Activated naive CD8-positive, alpha-beta T cell (primary cell): ENCODE results near the gene WNT7B.
"Not testable (repeated sequence)": the region's sequence is repeated elsewhere in the genome, so short reads cannot be mapped to it uniquely, and the experiment has no call there.

Source experiments
- H3K27ac Mint-ChIP-seq: one replicate; pipeline ENCODE4 v1.8.0; 2021; ENCODE audit warnings: mixed read lengths
- H3K27me3 Mint-ChIP-seq: one replicate; pipeline ENCODE4 v1.8.0; 2021; ENCODE audit warnings: mixed read lengths
- H3K36me3 Mint-ChIP-seq: one replicate; pipeline ENCODE4 v1.8.0; 2021; ENCODE audit warnings: mixed read lengths
- H3K4me1 Mint-ChIP-seq: one replicate; pipeline ENCODE4 v1.8.0; 2021; ENCODE audit warnings: low read depth, mixed read lengths
- H3K4me3 Mint-ChIP-seq: one replicate; pipeline ENCODE4 v1.8.0; 2021; ENCODE audit warnings: mild to moderate bottlenecking, mixed read lengths
- H3K9me3 Mint-ChIP-seq: one replicate; pipeline ENCODE4 v1.8.0; 2021; ENCODE audit warnings: low read depth, mixed read lengths

WNT7B gene

DNA sequence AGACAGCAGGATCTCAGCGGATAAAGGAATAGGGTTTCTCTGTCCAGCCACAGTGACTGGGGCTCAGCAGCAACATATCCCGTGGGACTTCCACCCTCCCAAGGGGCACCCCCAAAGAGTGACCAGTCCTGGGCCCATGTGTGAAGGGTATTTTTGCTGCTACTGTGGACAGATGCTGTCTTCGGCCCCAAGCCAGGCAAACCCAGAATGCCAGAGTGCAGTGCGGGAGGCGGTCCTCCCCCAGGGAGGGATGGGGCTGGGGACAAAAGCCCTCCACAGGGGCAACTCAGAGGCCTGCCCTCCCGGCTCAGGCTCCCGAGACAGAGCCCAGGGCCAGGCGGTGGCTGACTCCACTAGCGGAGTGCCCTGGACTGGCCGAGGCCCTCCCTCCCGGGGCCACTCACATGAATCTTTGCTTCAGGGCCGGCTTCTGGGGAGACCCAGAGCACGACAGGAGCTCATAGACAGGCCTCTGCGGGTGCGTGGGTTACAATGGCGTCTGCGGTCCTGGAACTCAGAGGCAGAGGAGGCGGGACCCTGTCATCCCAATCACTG is 34.7 kb upstream of the WNT7B start:
- Mint-ChIP-seq H3K4me1 (peaks cover 3% of the 10 kb centered on the region), H3K27ac (no peak overlapping the region), H3K4me3 (no peak overlapping the region), H3K9me3 (peaks cover 4% of the 10 kb centered on the region), H3K36me3 (no peaks in the 10 kb centered on the region), H3K27me3 (no peaks in the 10 kb centered on the region)

GRCh38 chr22:46010951-46011626 is 34.1 kb upstream of the WNT7B start:
- peaks cover 4% of the 10 kb centered on the region for H3K9me3 Mint-ChIP-seq
- no peaks in the 10 kb centered on the region for H3K27me3 Mint-ChIP-seq
- no peak overlapping the region for H3K4me3 Mint-ChIP-seq
- peaks cover 6% of the 10 kb centered on the region for H3K4me1 Mint-ChIP-seq
- no peak overlapping the region for H3K27ac Mint-ChIP-seq
- no peaks in the 10 kb centered on the region for H3K36me3 Mint-ChIP-seq

GRCh38 chr22:46010207-46010867 is 33.4 kb upstream of the WNT7B start:
- Mint-ChIP-seq H3K9me3 (peaks cover 4% of the 10 kb centered on the region), H3K4me3 (no peak overlapping the region), H3K27ac (no peak overlapping the region), H3K4me1 (peaks cover 9% of the 10 kb centered on the region), H3K36me3 (no peaks in the 10 kb centered on the region), H3K27me3 (no peaks in the 10 kb centered on the region)

DNA sequence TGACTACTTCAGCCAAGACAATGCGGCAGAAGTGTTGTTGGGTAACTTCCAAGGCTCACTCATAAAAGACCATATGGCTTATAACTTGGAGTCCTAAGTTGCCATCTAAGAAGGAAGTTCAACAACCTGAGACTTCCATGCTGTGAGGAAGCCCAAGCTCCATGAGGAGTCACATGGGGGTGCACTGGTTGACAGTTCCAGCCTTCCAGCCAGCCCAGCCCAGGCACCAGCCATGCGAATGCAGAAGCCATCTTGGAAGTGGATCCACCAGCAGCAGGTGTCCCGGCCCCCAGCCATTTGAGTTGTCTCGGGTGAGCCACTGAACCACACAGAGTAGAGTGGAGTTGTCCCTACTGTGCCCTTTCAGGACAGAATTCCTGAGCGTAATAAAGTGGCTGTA is 32.8 kb upstream of the WNT7B start:
- H3K27me3 Mint-ChIP-seq, result no peaks in the 10 kb centered on the region
- H3K4me3 Mint-ChIP-seq, result no peak overlapping the region
- no peak overlapping the region for H3K27ac Mint-ChIP-seq
- peaks cover 10% of the 10 kb centered on the region for H3K4me1 Mint-ChIP-seq
- H3K9me3 Mint-ChIP-seq, result peaks cover 4% of the 10 kb centered on the region
- H3K36me3 Mint-ChIP-seq, result no peaks in the 10 kb centered on the region

GRCh38 chr22:46008836-46009596 is 32.1 kb upstream of the WNT7B start:
- H3K4me3 Mint-ChIP-seq, result no peak overlapping the region
- H3K9me3 Mint-ChIP-seq, result peaks cover 4% of the 10 kb centered on the region
- H3K27me3 Mint-ChIP-seq, result no peaks in the 10 kb centered on the region
- no peaks in the 10 kb centered on the region for H3K36me3 Mint-ChIP-seq
- H3K27ac Mint-ChIP-seq, result no peak overlapping the region
- peaks cover 17% of the 10 kb centered on the region for H3K4me1 Mint-ChIP-seq

- Mint-ChIP-seq H3K36me3 (no peaks in the 10 kb centered on the region), H3K27ac (no peak overlapping the region), H3K9me3 (peaks cover 4% of the 10 kb centered on the region), H3K27me3 (no peaks in the 10 kb centered on the region), H3K4me3 (no peak overlapping the region), H3K4me1 (peaks cover 19% of the 10 kb centered on the region)
Observed at GRCh38 chr22:46008291-46008690, 31.3 kb upstream of the WNT7B start.

- no peak overlapping the region for H3K4me3 Mint-ChIP-seq
- no peaks in the 10 kb centered on the region for H3K36me3 Mint-ChIP-seq
- H3K27me3 Mint-ChIP-seq, result no peaks in the 10 kb centered on the region
- H3K4me1 Mint-ChIP-seq, result peaks cover 16% of the 10 kb centered on the region
- no peak overlapping the region for H3K27ac Mint-ChIP-seq
- peaks cover 4% of the 10 kb centered on the region for H3K9me3 Mint-ChIP-seq
Observed at GRCh38 chr22:46007848-46008261, 30.9 kb upstream of the WNT7B start.

DNA sequence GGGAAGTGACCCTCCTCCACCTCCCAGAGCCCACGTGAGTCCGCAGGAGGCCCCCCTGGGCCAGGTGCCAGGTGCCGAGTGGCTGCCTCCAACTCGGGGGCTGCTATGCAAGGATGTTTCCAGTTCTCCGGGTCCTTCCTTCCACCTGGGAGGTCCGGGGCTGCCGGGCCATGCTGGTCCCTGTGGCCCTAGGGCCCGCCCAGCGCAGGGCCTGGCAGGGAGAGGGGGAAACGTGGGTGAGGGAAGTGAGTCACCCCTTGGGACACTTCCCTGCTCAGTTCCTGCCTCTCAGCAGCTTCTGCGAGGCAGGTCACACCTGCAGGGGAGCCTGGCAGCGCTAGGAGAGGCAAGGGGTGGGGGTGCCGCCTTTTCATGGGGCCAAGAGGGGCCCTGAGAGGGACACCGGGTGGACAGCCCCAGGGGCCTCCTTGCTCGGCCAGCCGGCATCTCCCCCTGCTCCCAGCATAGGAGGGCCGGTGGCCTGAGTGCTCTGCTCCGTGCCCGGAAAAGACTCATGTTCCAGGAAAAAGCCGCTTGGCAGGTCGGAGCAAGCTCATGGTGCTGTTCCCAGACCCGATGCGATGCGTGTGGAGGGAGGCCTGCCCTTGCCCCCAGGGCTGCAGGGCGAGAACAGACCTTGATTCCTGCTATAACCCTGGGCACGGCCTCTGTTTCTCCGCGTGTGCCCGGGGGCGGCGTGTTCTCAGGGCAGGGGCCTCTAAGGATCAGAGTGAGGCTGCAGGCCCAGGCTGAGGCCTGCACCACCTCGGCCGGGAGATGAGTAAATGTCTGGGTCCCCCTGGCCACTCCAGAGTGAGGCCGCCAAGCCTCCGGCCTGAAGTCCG is 30.3 kb upstream of the WNT7B start:
- no peaks in the 10 kb centered on the region for H3K36me3 Mint-ChIP-seq
- no peak overlapping the region for H3K4me3 Mint-ChIP-seq
- H3K4me1 Mint-ChIP-seq, result peaks cover 16% of the 10 kb centered on the region
- H3K9me3 Mint-ChIP-seq, result peaks cover 4% of the 10 kb centered on the region
- H3K27ac Mint-ChIP-seq, result no peak overlapping the region
- no peaks in the 10 kb centered on the region for H3K27me3 Mint-ChIP-seq

DNA sequence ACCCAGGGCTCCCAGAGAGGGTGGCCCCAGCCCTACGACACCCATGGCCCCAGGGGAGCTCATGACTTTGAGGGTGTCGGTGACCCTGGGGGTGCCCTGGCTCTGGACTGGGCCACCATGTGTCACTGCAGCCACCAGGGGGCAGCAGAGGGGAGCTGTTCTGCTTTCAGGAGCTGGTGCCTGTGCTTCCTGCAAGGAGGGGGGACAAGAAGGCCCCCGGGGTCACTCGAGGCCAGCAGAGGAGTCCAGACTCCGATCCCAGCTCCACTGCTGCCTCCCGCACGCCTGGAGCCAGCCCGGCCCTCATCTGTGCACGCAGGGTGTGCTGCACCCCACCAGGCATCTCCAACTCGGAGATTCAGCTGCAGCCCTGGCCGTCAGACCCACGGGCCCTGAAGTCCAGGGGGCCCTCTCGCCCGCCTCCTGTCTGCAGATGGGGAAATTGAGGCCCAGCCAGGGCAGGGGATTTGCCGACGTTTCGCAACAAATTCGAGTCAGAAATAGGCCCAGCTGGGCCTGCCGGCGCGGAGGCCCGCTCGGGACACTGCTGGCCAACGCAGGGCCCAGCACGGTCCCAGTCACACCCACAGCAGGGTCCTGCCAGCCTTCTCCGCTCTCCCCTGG is 29.5 kb upstream of the WNT7B start:
- H3K36me3 Mint-ChIP-seq, result no peaks in the 10 kb centered on the region
- H3K27me3 Mint-ChIP-seq, result no peaks in the 10 kb centered on the region
- H3K4me3 Mint-ChIP-seq, result no peak overlapping the region
- no peak overlapping the region for H3K27ac Mint-ChIP-seq
- H3K9me3 Mint-ChIP-seq, result peaks cover 4% of the 10 kb centered on the region
- H3K4me1 Mint-ChIP-seq, result peaks cover 16% of the 10 kb centered on the region

DNA sequence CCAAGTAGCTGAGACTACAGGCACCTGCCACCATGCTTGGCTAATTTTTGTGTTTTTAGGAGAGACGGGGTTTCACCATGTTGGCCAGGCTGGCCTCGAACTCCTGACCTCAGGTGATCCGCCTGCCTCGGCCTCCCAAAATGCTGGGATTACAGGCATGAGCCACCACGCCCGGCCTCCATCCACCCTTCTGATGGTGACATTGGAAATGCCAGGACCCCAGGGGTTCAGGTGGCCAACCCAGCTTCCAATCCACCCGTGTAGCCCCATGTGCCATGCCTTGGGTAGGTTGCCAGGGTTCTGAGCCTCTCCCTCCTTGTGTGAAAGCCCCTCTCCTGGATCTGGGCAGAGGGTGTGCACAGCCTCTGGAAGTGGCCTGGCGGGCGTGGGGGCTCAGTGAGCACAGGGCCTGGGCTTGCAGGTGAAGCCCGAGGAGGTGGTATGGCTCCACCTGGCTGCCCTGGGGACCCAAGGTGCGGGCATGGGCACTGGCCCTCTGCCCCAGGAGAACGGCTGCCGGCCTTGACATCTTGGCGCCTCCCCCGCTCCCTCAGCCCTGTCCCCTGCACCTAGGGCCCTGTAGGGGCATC is 28.2 kb upstream of the WNT7B start:
- H3K9me3 Mint-ChIP-seq, H3K27ac Mint-ChIP-seq, H3K36me3 Mint-ChIP-seq, H3K27me3 Mint-ChIP-seq, H3K4me3 Mint-ChIP-seq: not testable (repeated sequence)
- peaks cover 16% of the 10 kb centered on the region for H3K4me1 Mint-ChIP-seq

GRCh38 chr22:46004105-46004866 is 27.3 kb upstream of the WNT7B start:
- H3K27me3 Mint-ChIP-seq, result no peaks in the 10 kb centered on the region
- peak overlapping the region; percentile 47 for H3K4me3 Mint-ChIP-seq
- H3K36me3 Mint-ChIP-seq, result no peaks in the 10 kb centered on the region
- H3K9me3 Mint-ChIP-seq, result peaks cover 2% of the 10 kb centered on the region
- peak overlapping the region; percentile 50 for H3K27ac Mint-ChIP-seq
- peaks cover 16% of the 10 kb centered on the region for H3K4me1 Mint-ChIP-seq

- H3K36me3 Mint-ChIP-seq, result no peaks in the 10 kb centered on the region
- no peaks in the 10 kb centered on the region for H3K27me3 Mint-ChIP-seq
- H3K4me1 Mint-ChIP-seq, result peaks cover 18% of the 10 kb centered on the region
- no peaks in the 10 kb centered on the region for H3K9me3 Mint-ChIP-seq
- H3K27ac Mint-ChIP-seq, result no peak overlapping the region
- no peak overlapping the region for H3K4me3 Mint-ChIP-seq
Observed at GRCh38 chr22:46003271-46004091, 26.5 kb upstream of the WNT7B start.
